A673 (cell line): Measurements from ENCODE around the gene ANKRD18A. TPM values are rescaled to one million over a fixed set of nuclear protein-coding genes. Genes with fewer than 3 reads are reported as not detected.

Experiments used
- BruUV-seq: library from RNA; stranded (reverse); fragments of 400-500 nt; replicated peaks from 2 replicates; lab custom pipeline; 2021; lab: Mats Ljungman, UMichigan
- CTCF ChIA-PET: fragments of 300-600 bp; sonication (Branson Sonifier 250); formaldehyde crosslinking; loops from one replicate; lab custom pipeline; 2022; ENCODE audit warnings: antibody characterized with exemption; lab: Charles Lee
- POLR2A ChIA-PET: fragments of 300-600 bp; sonication (Branson Sonifier 250); formaldehyde crosslinking; loops from one replicate; lab custom pipeline; 2022; ENCODE audit warnings: antibody characterized with exemption; ENCODE audit not compliant: low non-redundant PET; lab: Charles Lee
- DNase-seq: peaks from one replicate; pipeline ENCODE4 v3.0.0-alpha.2; 2015; ENCODE audit warnings: low spot score
- H3K27ac ChIP-seq: fragments of 200-600 bp; sonication (generic); 2 replicates; pipeline ENCODE4 v1.5.1; 2016; ENCODE audit warnings: mixed run types, low read depth, mild to moderate bottlenecking, mixed read lengths, antibody characterized with exemption, low read length; ENCODE audit not compliant: poor library complexity, severe bottlenecking
- H3K27me3 ChIP-seq: fragments of 200-600 bp; sonication (generic); replicated peaks from 2 replicates; pipeline ENCODE4 v1.6.1; 2017; ENCODE audit warnings: mixed run types, low read depth, mild to moderate bottlenecking, mixed read lengths, antibody characterized with exemption, low read length; ENCODE audit not compliant: insufficient read depth, poor library complexity
- H3K36me3 ChIP-seq: fragments of 200-600 bp; sonication (generic); 2 replicates; pipeline ENCODE4 v1.6.1; 2016; ENCODE audit warnings: mixed run types, mild to moderate bottlenecking, mixed read lengths, antibody characterized with exemption, low read length; ENCODE audit not compliant: insufficient read depth, poor library complexity, severe bottlenecking
- H3K4me1 ChIP-seq: fragments of 200-600 bp; sonication (generic); 2 replicates; pipeline ENCODE4 v1.6.1; 2017; ENCODE audit warnings: mixed run types, mild to moderate bottlenecking, mixed read lengths, antibody characterized with exemption, low read length; ENCODE audit not compliant: insufficient read depth, poor library complexity, severe bottlenecking
- H3K4me3 ChIP-seq: fragments of 200-600 bp; sonication (generic); 2 replicates; pipeline ENCODE4 v1.5.1; 2016; ENCODE audit warnings: low read depth, mixed run types, mild to moderate bottlenecking, mixed read lengths, low read length; ENCODE audit not compliant: poor library complexity, severe bottlenecking
- H3K9me3 ChIP-seq: fragments of 200-600 bp; sonication (generic); 2 replicates; pipeline ENCODE4 v1.6.1; 2016; ENCODE audit warnings: mixed run types, low read depth, mild to moderate bottlenecking, mixed read lengths, antibody characterized with exemption, low read length; ENCODE audit not compliant: poor library complexity, severe bottlenecking
- CTCF ChIP-seq: fragments of 300-800, 200-600 bp; sonication (generic); conservative IDR thresholded peaks from 2 replicates; pipeline ENCODE4 v1.5.1; 2017; ENCODE audit warnings: low read depth, mild to moderate bottlenecking, antibody characterized with exemption, low read length, moderate library complexity, mixed read lengths
- EZH2 ChIP-seq: fragments of 200-600 bp; sonication (generic); IDR thresholded peaks from 2 replicates; pipeline ENCODE4 v1.6.1; 2017; ENCODE audit warnings: borderline replicate concordance, low read depth, mild to moderate bottlenecking, mixed read lengths, antibody characterized with exemption, low read length; ENCODE audit not compliant: poor library complexity, severe bottlenecking
- intact Hi-C: fragments of 100-400 bp; cut with micrococcal nuclease; formaldehyde crosslinking; loops from one replicate; pipeline ENCODE4 v1.10.0; 2022; ENCODE audit not compliant: unreplicated experiment
- total RNA-seq: library from RNA; stranded (reverse); gene quantifications from 2 replicates; pipeline ENCODE4 v1.2.3, GENCODE V29; 2021

Gene ANKRD18A
- total RNA-seq, 1 experiment from 2014 or later, result not detected

- H3K36me3 ChIP-seq, result no peaks in the 10 kb centered on the region
- peaks cover 42% of the 10 kb centered on the region for H3K27me3 ChIP-seq
- H3K9me3 ChIP-seq, result peaks cover under 1% of the 10 kb centered on the region
- intact Hi-C loops, result no loop called here
- H3K4me3 ChIP-seq, result no peak overlapping the region
- POLR2A ChIA-PET, result no interaction called here
- H3K4me1 ChIP-seq, result no peaks in the 10 kb centered on the region
- CTCF ChIA-PET, result no interaction called here
- TF ChIP-seq CTCF, result no peak
- BruUV-seq, result no TSS peak
- DNase-seq, result no peak
- no peak overlapping the region for H3K27ac ChIP-seq
Measured at GRCh38 chr9:38629511-38629910, 9.1 kb upstream of the ANKRD18A start.

- peaks cover 59% of the 10 kb centered on the region for H3K27me3 ChIP-seq
- DNase-seq, result no peak
- ChIA-PET POLR2A (no interaction called here), CTCF (no interaction called here)
- intact Hi-C loops, result no loop called here
- H3K4me1 ChIP-seq, result no peaks in the 10 kb centered on the region
- H3K4me3 ChIP-seq, result no peak overlapping the region
- no TSS peak for BruUV-seq
- no peak for TF ChIP-seq CTCF
- no peak for TF ChIP-seq EZH2
- no peaks in the 10 kb centered on the region for H3K36me3 ChIP-seq
- H3K9me3 ChIP-seq, result peaks cover 14% of the 10 kb centered on the region
- H3K27ac ChIP-seq, result no peak overlapping the region
Measured at GRCh38 chr9:38626006-38626405, 5.6 kb upstream of the ANKRD18A start.

- Histone ChIP-seq H3K4me3 (no peak overlapping the region), H3K36me3 (no peaks in the 10 kb centered on the region), H3K9me3 (peaks cover 14% of the 10 kb centered on the region), H3K27me3 (peaks cover 87% of the 10 kb centered on the region), H3K4me1 (no peaks in the 10 kb centered on the region), H3K27ac (no peak overlapping the region)
- intact Hi-C loops, result loop anchor here (5.0 kb wide), 1 partner anchor 34 kb away; no protein-coding TSS in a partner anchor
- CTCF ChIA-PET, result no interaction called here
- no peak for TF ChIP-seq EZH2
- TF ChIP-seq CTCF, result no peak
- no peak for DNase-seq
- POLR2A ChIA-PET, result no interaction called here
- BruUV-seq, result no TSS peak
Measured at GRCh38 chr9:38622951-38623350, 2.6 kb upstream of the ANKRD18A start.
